Fibroblast of lung (primary cell): ENCODE data around the gene C20orf204. TPM values are rescaled to one million over a fixed set of nuclear protein-coding genes. Genes with fewer than 3 reads are reported as not detected.

Experiments
- DNase-seq, 2 donors: peaks; one replicate each; pipeline versions ENCODE4 v3.0.0 to v3.0.0-alpha.2; 2010; ENCODE audit warnings: low read depth in 2 of 2
- H2AFZ ChIP-seq: 2 replicates; pipeline ENCODE4 v1.5.1; 2012; ENCODE audit warnings: low read length, control low read depth, inconsistent platforms
- H3K27ac ChIP-seq: 2 replicates; pipeline ENCODE4 v1.5.1; 2011; ENCODE audit warnings: low read length, control low read depth; ENCODE audit not compliant: insufficient read depth
- H3K27me3 ChIP-seq: 2 replicates; pipeline ENCODE4 v1.5.1; 2011; ENCODE audit warnings: mild to moderate bottlenecking, low read length; ENCODE audit not compliant: control insufficient read depth, insufficient read depth
- H3K36me3 ChIP-seq: 2 replicates; pipeline ENCODE4 v1.5.1; 2011; ENCODE audit warnings: low read length; ENCODE audit not compliant: control insufficient read depth, insufficient read depth
- H3K4me1 ChIP-seq: 2 replicates; pipeline ENCODE4 v1.5.1; 2011; ENCODE audit warnings: low read length; ENCODE audit not compliant: control insufficient read depth, insufficient read depth; ENCODE audit errors: extremely low read depth
- H3K4me2 ChIP-seq: 2 replicates; pipeline ENCODE4 v1.5.1; 2011; ENCODE audit warnings: low read length, control low read depth; ENCODE audit not compliant: insufficient read depth; ENCODE audit errors: extremely low read depth
- H3K4me3 ChIP-seq, 4 experiments: fragments of 200-600 bp in 1 of 4; sonication (generic) in 1 of 4; replicated peaks in 1 of 4; 2 replicates each; pipeline ENCODE4 v1.5.1; 2011 to 2016; ENCODE audit warnings: low read length in 4 of 4, low read depth in 3 of 4, mild to moderate bottlenecking in 3 of 4, control low read depth in 2 of 4, inconsistent platforms in 1 of 4, mixed read lengths in 1 of 4; ENCODE audit not compliant: insufficient read depth in 1 of 4; ENCODE audit errors: control extremely low read depth in 1 of 4
- H3K79me2 ChIP-seq: 2 replicates; pipeline ENCODE4 v1.5.1; 2012; ENCODE audit warnings: mild to moderate bottlenecking, low read length, inconsistent platforms; ENCODE audit not compliant: control insufficient read depth, insufficient read depth
- H3K9ac ChIP-seq: 2 replicates; pipeline ENCODE4 v1.5.1; 2011; ENCODE audit warnings: mild to moderate bottlenecking, low read length, control low read depth; ENCODE audit not compliant: insufficient read depth
- H3K9me3 ChIP-seq: 2 replicates; pipeline ENCODE4 v1.5.1; 2012; ENCODE audit warnings: low read depth, low read length; ENCODE audit not compliant: control insufficient read depth, insufficient read depth
- H4K20me1 ChIP-seq: 2 replicates; pipeline ENCODE4 v1.5.1; 2011; ENCODE audit warnings: low read length; ENCODE audit not compliant: control insufficient read depth, insufficient read depth; ENCODE audit errors: extremely low read depth
- EZH2 ChIP-seq: IDR thresholded peaks from 2 replicates; pipeline ENCODE4 v1.5.1; 2012; ENCODE audit warnings: low read length, control low read depth, mild to moderate bottlenecking; ENCODE audit errors: missing control alignments
- polyA plus RNA-seq, 2 donors: library from polyadenylated mRNA; depleted of rRNA in 1 of 2; stranded (reverse) in 1 of 2; unstranded in 1 of 2; fragments of >200 nt; gene quantifications; 2 replicates each; pipeline ENCODE4 v1.2.1, GENCODE V29; 2011 to 2012; ENCODE audit warnings: missing spikeins in 1 of 2
- total RNA-seq: library from RNA; depleted of rRNA; stranded (reverse); fragments of >200 nt; gene quantifications from 2 replicates; pipeline ENCODE4 v1.2.1, GENCODE V29; 2014
- TF ChIP-seq, protein P1 (sequence below), 2 donors: IDR thresholded peaks in 1 of 2; conservative IDR thresholded peaks in 1 of 2; 1 replicate in 1 of 2; 2 replicates in 1 of 2; pipeline ENCODE4 v1.5.1; 2011 to 2012; ENCODE audit warnings: low read length in 2 of 2, control low read depth in 1 of 2, inconsistent platforms in 1 of 2, low read depth in 1 of 2, mild to moderate bottlenecking in 1 of 2

Gene C20orf204
- total and polyA plus RNA-seq, 2 donors (not counting 1 experiment from before 2014, with no cell fraction given) = 0.02 to 0.66 TPM

DNA sequence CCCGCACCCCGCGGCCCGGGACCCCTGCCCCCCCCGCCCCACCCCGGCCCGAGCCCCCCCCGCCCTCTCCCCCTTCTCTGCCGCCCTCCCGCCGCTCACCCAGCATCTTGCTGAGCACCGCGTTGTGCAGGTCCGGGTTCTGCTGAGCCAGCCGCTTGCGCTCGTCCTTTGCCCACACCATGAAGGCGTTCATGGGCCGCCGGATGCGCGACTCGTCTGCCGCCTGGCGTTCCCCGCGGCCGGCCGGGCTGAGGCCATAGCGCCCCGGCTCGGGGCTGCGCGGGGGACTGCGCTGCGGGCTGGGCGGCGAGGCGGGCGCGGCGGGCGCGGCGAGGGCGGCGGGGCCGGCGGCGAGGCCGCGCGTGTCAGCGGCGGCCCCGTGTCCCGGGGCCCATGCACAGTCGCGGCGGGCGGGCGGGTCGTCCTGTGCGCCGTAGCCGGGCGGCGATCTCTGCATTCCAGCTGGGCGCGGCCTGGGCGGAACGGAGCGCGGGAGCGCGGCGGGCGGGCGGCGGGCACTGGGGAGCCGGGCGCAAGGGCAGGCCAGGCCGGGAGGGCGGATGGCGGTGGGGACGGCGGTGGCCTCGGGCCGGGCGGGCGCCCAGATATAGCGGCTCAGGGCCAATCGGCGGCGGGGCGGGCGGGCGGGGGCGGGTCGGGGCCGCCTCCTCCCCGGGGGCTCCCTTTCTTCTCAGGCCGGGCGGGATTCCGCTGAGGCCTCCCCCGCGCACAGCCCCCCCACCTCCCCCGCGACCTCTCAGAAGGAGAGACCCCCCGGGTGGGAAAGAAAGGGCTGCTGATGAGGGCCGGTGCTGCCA lies 13.3 kb downstream of the C20orf204 start, which contains the start of gene SOX18:
SOX18 (minus strand) TSS at position 580 of the 818 bp plus-strand sequence; CDS start at position 457, 123 bp downstream.
- H4K20me1 ChIP-seq = no peaks in the 10 kb centered on the region
- TF ChIP-seq, protein P1, sequence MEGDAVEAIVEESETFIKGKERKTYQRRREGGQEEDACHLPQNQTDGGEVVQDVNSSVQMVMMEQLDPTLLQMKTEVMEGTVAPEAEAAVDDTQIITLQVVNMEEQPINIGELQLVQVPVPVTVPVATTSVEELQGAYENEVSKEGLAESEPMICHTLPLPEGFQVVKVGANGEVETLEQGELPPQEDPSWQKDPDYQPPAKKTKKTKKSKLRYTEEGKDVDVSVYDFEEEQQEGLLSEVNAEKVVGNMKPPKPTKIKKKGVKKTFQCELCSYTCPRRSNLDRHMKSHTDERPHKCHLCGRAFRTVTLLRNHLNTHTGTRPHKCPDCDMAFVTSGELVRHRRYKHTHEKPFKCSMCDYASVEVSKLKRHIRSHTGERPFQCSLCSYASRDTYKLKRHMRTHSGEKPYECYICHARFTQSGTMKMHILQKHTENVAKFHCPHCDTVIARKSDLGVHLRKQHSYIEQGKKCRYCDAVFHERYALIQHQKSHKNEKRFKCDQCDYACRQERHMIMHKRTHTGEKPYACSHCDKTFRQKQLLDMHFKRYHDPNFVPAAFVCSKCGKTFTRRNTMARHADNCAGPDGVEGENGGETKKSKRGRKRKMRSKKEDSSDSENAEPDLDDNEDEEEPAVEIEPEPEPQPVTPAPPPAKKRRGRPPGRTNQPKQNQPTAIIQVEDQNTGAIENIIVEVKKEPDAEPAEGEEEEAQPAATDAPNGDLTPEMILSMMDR (conservative IDR thresholded peaks at IDR 0.05 in 1 of 2, IDR thresholded peaks at IDR 0.05 in 1 of 2; ENCODE audit: low read depth in 1 of 2, low read length in 2 of 2) = no peak
- TF ChIP-seq EZH2 = peak; percentile 14
- no peaks in the 10 kb centered on the region for H3K4me1 ChIP-seq
- no peak within 1 kb of the TSS for H3K4me2 ChIP-seq
- peak; percentile 26 to 36 for DNase-seq
- H3K9ac ChIP-seq = no peak within 1 kb of the TSS
- no peak within 1 kb of the TSS for H2AFZ ChIP-seq
- no peaks in the 10 kb centered on the region for H3K9me3 ChIP-seq
- no peak within 1 kb of the TSS for H3K27ac ChIP-seq
- H3K27me3 ChIP-seq = peaks cover 11% of the 10 kb centered on the region
- no peaks in the 10 kb centered on the region for H3K36me3 ChIP-seq
- no peaks in the 10 kb centered on the region for H3K79me2 ChIP-seq
- no peak within 1 kb of the TSS for H3K4me3 ChIP-seq

DNA sequence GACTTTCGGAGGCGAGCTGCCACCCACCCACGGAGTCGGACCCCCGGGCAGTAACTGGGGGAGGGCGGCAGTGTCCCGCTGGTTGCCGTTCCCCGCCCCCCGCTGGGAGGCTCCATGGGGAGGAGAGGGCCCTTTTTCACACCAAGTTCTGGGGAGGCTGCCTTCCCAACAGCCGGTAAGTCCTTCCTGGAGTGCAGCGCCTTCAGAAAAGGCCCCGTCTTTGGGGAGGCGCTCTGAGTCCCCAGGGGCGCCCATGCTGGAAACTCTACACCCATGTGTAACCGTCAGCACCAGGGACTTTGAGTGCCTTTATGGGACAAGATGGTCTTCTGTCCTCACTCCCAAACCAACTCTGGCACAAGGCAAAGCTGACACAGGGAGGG lies 13.9 kb downstream of the C20orf204 start:
- Histone ChIP-seq H3K79me2 (no peaks in the 10 kb centered on the region), H3K27ac (no peak overlapping the region), H3K4me2 (no peak overlapping the region), H2AFZ (no peak overlapping the region), H3K9me3 (no peaks in the 10 kb centered on the region), H3K27me3 (peaks cover 11% of the 10 kb centered on the region), H3K36me3 (no peaks in the 10 kb centered on the region), H3K4me3 (no peak overlapping the region), H3K9ac (no peak overlapping the region), H3K4me1 (no peaks in the 10 kb centered on the region), H4K20me1 (no peaks in the 10 kb centered on the region)
- no peak for DNase-seq
- TF ChIP-seq, protein P1 (conservative IDR thresholded peaks at IDR 0.05 in 1 of 2, IDR thresholded peaks at IDR 0.05 in 1 of 2; ENCODE audit: low read depth in 1 of 2, low read length in 2 of 2) = no peak
- peak; percentile 77 for TF ChIP-seq EZH2

DNA sequence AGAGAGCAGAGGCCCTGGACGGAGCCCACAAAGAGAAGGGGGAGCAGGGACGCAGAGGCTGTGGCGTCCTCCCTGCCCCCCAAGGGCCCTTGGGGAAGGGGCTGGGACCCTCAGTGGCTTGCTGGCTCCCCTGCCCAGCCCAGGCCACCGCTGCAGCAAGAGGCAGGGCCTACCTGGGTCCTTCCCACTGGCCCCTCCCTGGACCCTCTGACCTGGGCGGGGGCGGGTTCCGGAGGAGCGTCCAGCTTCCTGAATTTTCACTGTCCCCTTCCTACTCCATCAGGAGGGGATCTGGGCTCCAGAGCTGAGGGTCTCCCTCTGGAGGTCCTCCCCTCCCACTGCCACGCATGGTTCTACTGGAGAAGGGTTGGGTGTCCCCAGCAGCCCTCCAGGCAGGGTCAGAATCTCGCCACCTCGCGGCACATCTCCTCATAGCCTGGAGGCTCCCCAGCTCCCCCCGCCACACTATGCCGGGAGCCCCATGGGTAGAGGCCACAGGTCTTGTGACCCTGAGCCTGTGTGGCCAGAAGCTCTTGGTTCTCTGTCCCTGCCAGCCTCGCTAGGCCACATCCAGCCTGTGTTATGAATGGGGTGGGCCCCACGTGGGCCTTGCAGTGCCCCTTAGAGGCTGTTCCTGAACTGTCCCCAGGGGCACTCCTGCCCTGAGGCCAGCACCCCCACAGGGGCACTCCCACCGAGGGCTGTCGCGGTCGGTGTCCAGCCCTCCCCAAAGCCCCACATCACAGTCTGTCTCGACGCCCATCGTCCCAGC lies 14.5 kb downstream of the C20orf204 start:
- Histone ChIP-seq H3K9ac (no peak overlapping the region), H4K20me1 (no peaks in the 10 kb centered on the region), H3K27ac (no peak overlapping the region), H2AFZ (no peak overlapping the region), H3K36me3 (no peaks in the 10 kb centered on the region), H3K4me2 (no peak overlapping the region), H3K9me3 (no peaks in the 10 kb centered on the region), H3K27me3 (peaks cover 11% of the 10 kb centered on the region), H3K4me3 (no peak overlapping the region), H3K79me2 (no peaks in the 10 kb centered on the region), H3K4me1 (no peaks in the 10 kb centered on the region)
- no peak for DNase-seq
- TF ChIP-seq, protein P1 (conservative IDR thresholded peaks at IDR 0.05 in 1 of 2, IDR thresholded peaks at IDR 0.05 in 1 of 2; ENCODE audit: low read depth in 1 of 2, low read length in 2 of 2) = no peak
- peak; percentile 43 for TF ChIP-seq EZH2
